AG08395 (cell line): ENCODE measurements around the gene LAYN.

Experiments used
- DNase-seq: peaks from one replicate; pipeline ENCODE4 v3.0.0; 2012; ENCODE audit warnings: mixed read lengths, low spot score

The LAYN gene

GRCh38 chr11:111561791-111562325 lies 21.3 kb downstream of the LAYN start:
- DNase-seq: peak; percentile 75

- DNase-seq: no peak
Observed at GRCh38 chr11:111562692-111563389, 22.3 kb downstream of the LAYN start.

GRCh38 chr11:111565114-111565720 lies 24.7 kb downstream of the LAYN start:
- peak; percentile 61 for DNase-seq

GRCh38 chr11:111566324-111566723 lies 25.8 kb downstream of the LAYN start:
- no peak for DNase-seq

GRCh38 chr11:111569476-111569875 lies 29.0 kb downstream of the LAYN start:
- no peak for DNase-seq

GRCh38 chr11:111570796-111571195 lies 30.3 kb downstream of the LAYN start:
- DNase-seq: peak; percentile 25

GRCh38 chr11:111571829-111572501 lies 31.4 kb downstream of the LAYN start:
- DNase-seq: no peak

GRCh38 chr11:111572581-111572980 lies 32.1 kb downstream of the LAYN start:
- no peak for DNase-seq

- DNase-seq: peak; percentile 43
Observed at GRCh38 chr11:111573821-111574249, 33.3 kb downstream of the LAYN start.

- no peak for DNase-seq
Observed at GRCh38 chr11:111574373-111575225, 34.1 kb downstream of the LAYN start.

- no peak for DNase-seq
Observed at GRCh38 chr11:111575740-111576139, 35.2 kb downstream of the LAYN start.

GRCh38 chr11:111577821-111578220 lies 37.3 kb downstream of the LAYN start:
- DNase-seq: no peak

GRCh38 chr11:111581341-111581740 lies 40.8 kb downstream of the LAYN start:
- no peak for DNase-seq

- DNase-seq: no peak
Observed at GRCh38 chr11:111582163-111582562, 41.6 kb downstream of the LAYN start.

- no peak for DNase-seq
Observed at GRCh38 chr11:111582881-111583280, 42.4 kb downstream of the LAYN start.

GRCh38 chr11:111585371-111585770 lies 44.9 kb downstream of the LAYN start:
- DNase-seq: peak; percentile 52

- DNase-seq: peak; percentile 35
Observed at GRCh38 chr11:111586388-111586831, 45.9 kb downstream of the LAYN start.

- DNase-seq: no peak
Observed at GRCh38 chr11:111589114-111589513, 48.6 kb downstream of the LAYN start.

- no peak for DNase-seq
Observed at GRCh38 chr11:111589886-111590499, 49.5 kb downstream of the LAYN start.

- DNase-seq: no peak
Observed at GRCh38 chr11:111591187-111591960, 50.9 kb downstream of the LAYN start.

- no peak for DNase-seq
Observed at GRCh38 chr11:111592491-111592890, 52.0 kb downstream of the LAYN start.
